Measurements from ENCODE around the gene CD2. TPM values are rescaled to one million over a fixed set of nuclear protein-coding genes. Genes with fewer than 3 reads are reported as not detected.

The CD2 gene
- total RNA-seq, 2 experiments from 2014 or later, result 206 to 258 TPM

GRCh38 chr1:116770625-116771024, 16.4 kb downstream of the CD2 start:
- DNase-seq, result peak; percentile 29
- peaks cover 88% of the 10 kb centered on the region for H3K4me1 Mint-ChIP-seq
- no peaks in the 10 kb centered on the region for H3K27me3 Mint-ChIP-seq
- peak overlapping the region; percentile 61 for H3K4me3 Mint-ChIP-seq
- peak overlapping the region; percentile 96 for H3K27ac Mint-ChIP-seq
- peaks cover 13% of the 10 kb centered on the region for H3K9me3 Mint-ChIP-seq
- CTCF ChIA-PET, result interaction anchor here (0.7 to 8.2 kb wide), 10 partner anchors 15 to 279 kb away, joined by 3 to 65 read pairs (median 6); partner anchors contain the start of gene CD2
- H3K36me3 Mint-ChIP-seq (ENCODE audit: low read depth), result peaks cover 61% of the 10 kb centered on the region
- POLR2A ChIA-PET, result interaction anchor here (0.9 to 2.0 kb wide), 5 partner anchors 9 to 46 kb away, joined by 3 to 6 read pairs (median 4); no protein-coding TSS in a partner anchor

DNA sequence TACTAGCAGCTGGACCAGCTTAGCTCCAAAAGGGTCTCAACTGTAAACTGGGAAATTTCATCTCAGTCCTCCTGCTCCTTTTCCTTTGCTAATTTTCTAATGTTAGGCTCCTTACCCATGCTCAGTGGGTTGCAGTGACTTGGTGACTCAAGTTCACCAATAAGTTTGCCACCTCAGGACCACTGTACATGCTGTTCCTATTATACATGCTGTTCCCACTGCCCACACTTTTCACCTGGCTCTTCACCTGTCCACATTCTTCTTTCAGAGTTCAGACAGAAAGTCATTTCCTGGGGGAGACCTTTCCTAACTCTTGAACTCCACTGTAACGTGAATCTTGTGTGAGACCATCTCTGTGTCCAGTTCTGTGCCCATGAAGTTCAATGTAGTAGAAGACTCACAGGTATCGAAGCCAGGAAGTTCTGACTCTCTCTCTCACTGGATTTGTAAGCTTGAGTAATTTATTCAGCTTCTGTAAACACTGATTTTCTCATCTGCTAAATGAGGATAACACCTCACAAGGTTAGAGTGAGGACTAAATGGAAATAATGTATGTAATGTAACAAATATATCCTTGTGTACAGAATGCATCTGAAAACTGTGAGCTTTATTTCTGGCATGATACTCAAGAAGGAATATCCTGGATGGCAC, 17.9 kb downstream of the CD2 start:
- POLR2A ChIA-PET, result interaction anchor here (0.6 to 1.7 kb wide), 4 partner anchors 9 to 289 kb away, joined by 3 to 11 read pairs (median 4); no protein-coding TSS in a partner anchor
- Mint-ChIP-seq H3K36me3 (ENCODE audit: low read depth) (peaks cover 52% of the 10 kb centered on the region), H3K27ac (peak overlapping the region; percentile 96), H3K9me3 (peaks cover 18% of the 10 kb centered on the region), H3K4me3 (peak overlapping the region; percentile 5), H3K27me3 (no peaks in the 10 kb centered on the region), H3K4me1 (peaks cover 83% of the 10 kb centered on the region)
- CTCF ChIA-PET, result interaction anchor here (0.5 to 6.1 kb wide), 14 partner anchors 8 to 286 kb away, joined by 3 to 34 read pairs (median 4); partner anchors contain the start of gene CD2
- no peak for DNase-seq

- peak overlapping the region; percentile 96 for H3K27ac Mint-ChIP-seq
Observed at GRCh38 chr1:116772648-116773045, 18.4 kb downstream of the CD2 start.

DNA sequence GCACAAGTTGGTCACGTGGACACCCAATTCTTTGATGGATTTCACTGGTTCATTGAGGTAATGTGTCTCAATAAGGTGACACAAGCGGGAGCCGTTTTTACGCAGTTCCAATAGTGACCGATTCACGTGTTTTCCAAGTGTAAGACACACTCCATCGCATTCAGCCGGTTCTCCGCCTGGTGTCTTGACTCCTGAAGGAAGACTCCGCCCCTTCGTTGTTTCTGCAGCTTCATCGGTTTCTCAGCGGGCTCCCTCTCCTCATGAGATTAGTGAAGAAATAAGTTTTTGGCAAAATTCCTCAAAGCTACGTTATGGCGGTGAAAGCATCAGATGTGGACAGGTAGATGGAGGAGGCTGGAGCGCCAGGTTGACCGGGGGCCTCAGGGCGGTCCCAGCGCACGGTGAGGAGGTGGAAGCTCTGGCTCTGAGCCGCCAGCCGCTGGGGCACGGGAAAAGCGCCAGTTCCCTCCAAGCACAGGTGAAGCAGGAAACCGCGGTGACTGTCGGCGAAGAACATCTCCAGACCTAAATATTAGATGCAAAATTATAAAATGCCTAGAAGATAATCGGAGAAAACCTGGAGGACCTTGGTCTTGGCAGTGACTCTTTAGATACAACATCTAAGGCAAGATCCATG, 21.0 kb downstream of the CD2 start:
- peaks cover 74% of the 10 kb centered on the region for H3K4me1 Mint-ChIP-seq
- CTCF ChIA-PET, result interaction anchor here (0.6 to 6.1 kb wide), 3 partner anchors 10 to 248 kb away, joined by 4 to 34 read pairs (median 6); no protein-coding TSS in a partner anchor
- peak overlapping the region; percentile 86 for H3K27ac Mint-ChIP-seq
- POLR2A ChIA-PET, result interaction anchor here (1.2 kb wide), 1 partner anchor 21 kb away, joined by 3 read pairs; the partner anchor contains the start of gene CD2
- H3K9me3 Mint-ChIP-seq, result peaks cover 18% of the 10 kb centered on the region
- H3K27me3 Mint-ChIP-seq, result no peaks in the 10 kb centered on the region
- peaks cover 25% of the 10 kb centered on the region for H3K36me3 Mint-ChIP-seq (ENCODE audit: low read depth)
- no peak for DNase-seq
- peak overlapping the region; percentile 76 for H3K4me3 Mint-ChIP-seq

More at GRCh38 chr1:116772648-116773045, 18.4 kb downstream of the CD2 start:
- DNase-seq, result no peak
- Mint-ChIP-seq H3K27me3 (no peaks in the 10 kb centered on the region), H3K9me3 (peaks cover 18% of the 10 kb centered on the region), H3K4me1 (peaks cover 84% of the 10 kb centered on the region), H3K36me3 (ENCODE audit: low read depth) (peaks cover 47% of the 10 kb centered on the region), H3K4me3 (peak overlapping the region; percentile 43)
- ChIA-PET POLR2A (interaction anchor here (0.6 to 1.7 kb wide), 4 partner anchors 9 to 288 kb away, joined by 3 to 11 read pairs (median 4); no protein-coding TSS in a partner anchor), CTCF (interaction anchor here (0.8 to 6.1 kb wide), 11 partner anchors 8 to 286 kb away, joined by 3 to 34 read pairs (median 4); partner anchors contain the start of gene CD2)

GRCh38 chr1:116777831-116778830, 23.9 kb downstream of the CD2 start:
- peaks cover 20% of the 10 kb centered on the region for H3K36me3 Mint-ChIP-seq (ENCODE audit: low read depth)
- H3K27me3 Mint-ChIP-seq, result no peaks in the 10 kb centered on the region
- peak overlapping the region; percentile 65 for H3K27ac Mint-ChIP-seq
- H3K9me3 Mint-ChIP-seq, result peaks cover 17% of the 10 kb centered on the region
- CTCF ChIA-PET, result interaction anchor here (0.6 to 1.8 kb wide), 3 partner anchors 12 to 222 kb away, joined by 5 to 10 read pairs (median 5); no protein-coding TSS in a partner anchor
- peaks cover 45% of the 10 kb centered on the region for H3K4me1 Mint-ChIP-seq
- POLR2A ChIA-PET, result interaction anchor here (0.6 kb wide), 2 partner anchors 15 to 58 kb away, joined by 3 read pairs; no protein-coding TSS in a partner anchor
- DNase-seq, result no peak
- H3K4me3 Mint-ChIP-seq, result peak overlapping the region; percentile 6

GRCh38 chr1:116781034-116781433, 26.8 kb downstream of the CD2 start:
- ChIA-PET POLR2A (interaction anchor here (0.6 kb wide), 1 partner anchor 27 kb away, joined by 5 read pairs; the partner anchor contains the start of gene CD2), CTCF (interaction anchor here (1.7 kb wide), 1 partner anchor 16 kb away, joined by 3 read pairs; no protein-coding TSS in a partner anchor)
- no peak overlapping the region for H3K4me3 Mint-ChIP-seq
- H3K9me3 Mint-ChIP-seq, result peaks cover 11% of the 10 kb centered on the region
- no peak overlapping the region for H3K27ac Mint-ChIP-seq
- H3K36me3 Mint-ChIP-seq (ENCODE audit: low read depth), result peaks cover 9% of the 10 kb centered on the region
- no peak for DNase-seq
- H3K27me3 Mint-ChIP-seq, result no peaks in the 10 kb centered on the region
- H3K4me1 Mint-ChIP-seq, result peaks cover 34% of the 10 kb centered on the region

GRCh38 chr1:116785006-116785405, 30.8 kb downstream of the CD2 start:
- peaks cover 8% of the 10 kb centered on the region for H3K4me1 Mint-ChIP-seq
- peaks cover 24% of the 10 kb centered on the region for H3K9me3 Mint-ChIP-seq
- CTCF ChIA-PET, result interaction anchor here (1.2 to 4.8 kb wide), 4 partner anchors 9 to 21 kb away, joined by 3 to 34 read pairs (median 13); no protein-coding TSS in a partner anchor
- H3K27ac Mint-ChIP-seq, result no peak overlapping the region
- POLR2A ChIA-PET, result interaction anchor here (0.6 kb wide), 1 partner anchor 15 kb away, joined by 3 read pairs; no protein-coding TSS in a partner anchor
- H3K4me3 Mint-ChIP-seq, result no peak overlapping the region
- H3K36me3 Mint-ChIP-seq (ENCODE audit: low read depth), result peaks cover 13% of the 10 kb centered on the region
- DNase-seq, result no peak
- H3K27me3 Mint-ChIP-seq, result no peaks in the 10 kb centered on the region

DNA sequence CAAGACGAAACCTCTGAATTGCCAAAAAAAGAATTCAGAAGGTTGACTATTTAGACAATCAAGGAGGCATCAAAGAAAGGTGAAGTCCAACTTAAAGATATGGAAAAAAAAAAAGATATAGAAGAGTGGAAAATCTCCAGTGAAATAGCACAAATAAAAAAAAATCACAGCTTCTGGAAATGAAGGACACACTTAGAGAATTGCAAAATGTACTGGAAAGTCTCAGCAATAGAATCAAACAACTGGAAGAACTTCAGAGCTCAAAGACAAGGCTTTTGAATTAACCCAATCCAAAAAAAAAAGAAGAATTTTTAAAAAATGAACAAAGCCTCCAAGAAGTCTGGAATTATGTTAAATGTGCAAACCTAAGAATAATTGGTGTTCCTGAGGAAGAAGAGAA, 31.8 kb downstream of the CD2 start:
- Mint-ChIP-seq H3K4me1 (peaks cover 8% of the 10 kb centered on the region), H3K4me3 (no peak overlapping the region), H3K36me3 (ENCODE audit: low read depth) (peaks cover 13% of the 10 kb centered on the region), H3K27ac (no peak overlapping the region), H3K9me3 (peaks cover 27% of the 10 kb centered on the region), H3K27me3 (no peaks in the 10 kb centered on the region)
- POLR2A ChIA-PET, result no interaction called here
- CTCF ChIA-PET, result interaction anchor here (1.0 to 4.8 kb wide), 4 partner anchors 8 to 157 kb away, joined by 3 to 34 read pairs (median 12); no protein-coding TSS in a partner anchor
- DNase-seq, result no peak

GRCh38 chr1:116791727-116792126, 37.5 kb downstream of the CD2 start:
- no peak for DNase-seq
- H3K36me3 Mint-ChIP-seq (ENCODE audit: low read depth), result peaks cover 3% of the 10 kb centered on the region
- H3K4me1 Mint-ChIP-seq, result peaks cover 33% of the 10 kb centered on the region
- H3K9me3 Mint-ChIP-seq, result peaks cover 17% of the 10 kb centered on the region
- H3K27me3 Mint-ChIP-seq, result no peaks in the 10 kb centered on the region
- ChIA-PET POLR2A (no interaction called here), CTCF (interaction anchor here (0.7 to 2.7 kb wide), 5 partner anchors 14 to 54 kb away, joined by 3 to 10 read pairs (median 4); no protein-coding TSS in a partner anchor)
- no peak overlapping the region for H3K27ac Mint-ChIP-seq
- H3K4me3 Mint-ChIP-seq, result no peak overlapping the region

DNA sequence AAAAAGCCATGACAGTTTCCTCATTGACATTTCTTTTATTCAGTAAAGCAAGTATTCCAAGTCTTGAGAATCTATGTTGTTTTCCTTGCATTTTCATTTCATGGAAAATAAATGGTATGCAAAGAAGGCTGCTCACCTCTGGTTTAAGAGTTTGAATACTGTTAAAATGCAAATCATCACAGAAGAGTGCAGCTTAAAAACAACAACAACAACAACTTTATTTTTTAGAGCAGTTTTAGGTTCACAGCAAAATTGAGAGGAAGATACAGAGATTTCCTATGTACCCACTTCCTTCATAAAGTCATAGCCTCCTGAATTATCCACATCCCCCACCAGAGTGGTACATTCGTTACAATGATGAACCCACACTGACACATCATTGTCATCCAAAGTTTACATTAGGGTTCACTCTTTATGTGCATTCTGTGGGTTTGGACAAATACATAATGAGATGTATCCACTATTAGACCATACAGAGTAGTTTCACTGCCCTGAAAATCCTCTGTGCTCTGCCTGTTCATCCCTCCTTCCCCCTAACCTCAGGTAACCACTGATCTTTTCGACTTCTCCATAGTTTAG, 39.2 kb downstream of the CD2 start:
- Mint-ChIP-seq H3K36me3 (ENCODE audit: low read depth) (peaks cover 10% of the 10 kb centered on the region), H3K27me3 (no peaks in the 10 kb centered on the region), H3K27ac (no peak overlapping the region), H3K9me3 (peaks cover 17% of the 10 kb centered on the region), H3K4me3 (no peak overlapping the region), H3K4me1 (peaks cover 47% of the 10 kb centered on the region)
- ChIA-PET POLR2A (no interaction called here), CTCF (interaction anchor here (0.6 to 4.1 kb wide), 7 partner anchors 8 to 85 kb away, joined by 3 to 20 read pairs (median 3); no protein-coding TSS in a partner anchor)
- DNase-seq, result no peak

- Mint-ChIP-seq H3K36me3 (ENCODE audit: low read depth) (peaks cover 10% of the 10 kb centered on the region), H3K4me1 (peaks cover 53% of the 10 kb centered on the region), H3K4me3 (no peak overlapping the region), H3K27ac (no peak overlapping the region), H3K27me3 (no peaks in the 10 kb centered on the region), H3K9me3 (peaks cover 15% of the 10 kb centered on the region)
- ChIA-PET POLR2A (no interaction called here), CTCF (interaction anchor here (0.6 to 4.1 kb wide), 7 partner anchors 9 to 860 kb away, joined by 3 to 20 read pairs (median 3); no protein-coding TSS in a partner anchor)
- no peak for DNase-seq
Observed at GRCh38 chr1:116794371-116794770, 40.1 kb downstream of the CD2 start.

Measured in activated CD4-positive, alpha-beta T cell treated with anti-CD3 and anti-CD28 coated beads, Interleukin-2, amount 10 ng/mL, durations not matched to agents 7 days and 5 days (primary cell).